ENCODE measurements around the gene OGDHL. TPM values are rescaled to one million over a fixed set of nuclear protein-coding genes. Genes with fewer than 3 reads are reported as not detected.
A peak's percentile ranks its signal among the peaks of the same experiment; 100 is the strongest.

Gene OGDHL
- total and polyA plus RNA-seq, 9 of the 15 experiments (the other 6 are each of a cell fraction or from before 2014, with no cell fraction given): 0.01 to 1.8 (median 0.91) TPM

DNA sequence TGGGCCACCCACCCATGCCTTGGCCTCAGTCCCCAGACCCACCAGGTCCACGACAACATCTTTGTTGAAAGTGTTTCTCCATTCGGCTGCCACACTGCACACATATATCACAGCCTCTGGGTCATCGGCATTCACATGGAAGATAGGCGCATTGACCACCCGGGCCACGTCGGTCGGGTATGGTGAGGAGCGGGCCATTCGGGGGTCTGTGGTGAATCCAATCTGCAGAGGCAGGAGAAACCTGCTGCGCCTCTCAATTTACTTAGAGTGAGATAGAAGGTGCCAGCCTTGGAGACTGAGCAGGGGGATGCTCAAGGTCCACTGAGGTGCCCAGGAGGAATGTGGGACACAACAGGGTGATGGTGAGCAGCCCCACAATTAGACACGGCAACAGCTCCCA is 16.4 kb downstream of the OGDHL start:
- TF ChIP-seq CHD4 (IDR thresholded peaks at IDR 0.05; ENCODE audit: insufficient read depth, insufficient replicate concordance, low read depth, low read length, poor library complexity, severe bottlenecking): no peak
- ChIA-PET POLR2A (interaction anchor here (1.4 kb wide), 1 partner anchor 13 kb away, joined by 4 read pairs; no protein-coding TSS in a partner anchor), CTCF (ENCODE audit: low intra/inter-chr PET ratio) (no interaction called here)
- Histone ChIP-seq H3K79me2 (ENCODE audit: control insufficient read depth, insufficient read depth, low read length) (no peaks in the 10 kb centered on the region), H3K9me3 (replicated peaks; ENCODE audit: control insufficient read depth, insufficient read depth, low read depth, low read length) (no peaks in the 10 kb centered on the region), H4K20me1 (replicated peaks; ENCODE audit: control insufficient read depth, insufficient read depth, low read length) (peaks cover 12% of the 10 kb centered on the region; the same call in 1 of the 2 replicates), H3K4me1 (replicated peaks in 1 of 2; ENCODE audit: control insufficient read depth in 2 of 2, insufficient read depth in 2 of 2, low read length in 2 of 2) (peaks cover 0 to 1% of the 10 kb centered on the region in 2 experiments; a peak in 1 of 5 replicates), H3K27ac (ENCODE audit: extremely low read depth, low read depth, low read length) (no peak overlapping the region), H3K27me3 (ENCODE audit: control insufficient read depth in 2 of 2, insufficient read depth in 2 of 2, low read length in 2 of 2) (peaks cover 5 to 46% of the 10 kb centered on the region in 2 experiments; a peak in 4 of 5 replicates), H3K9me1 (ENCODE audit: control insufficient read depth, insufficient read depth, low read length) (no peaks in the 10 kb centered on the region), H3K9ac (ENCODE audit: insufficient read depth in 1 of 2, low read depth in 2 of 2, low read length in 2 of 2) (no peak overlapping the region), H3K36me3 (ENCODE audit: control insufficient read depth, insufficient read depth, low read length) (no peaks in the 10 kb centered on the region), H3K4me3 (no peak overlapping the region), H2AFZ (ENCODE audit: low read depth, low read length) (no peak overlapping the region), H3K4me2 (ENCODE audit: insufficient read depth, low read length) (no peak overlapping the region)
- FAIRE-seq (no peak), ATAC-seq (no peak), DNase-seq (ENCODE audit: extremely low read depth in 1 of 4, low spot score in 3 of 4) (no peak)
- WGBS (ENCODE audit: insufficient coverage, low coverage, missing lambda C conversion rate): under 1% methylated on average over 12 of the region's 12 CpGs
- in situ Hi-C loops (cut with MboI) (no loop called here), intact Hi-C loops (cut with micrococcal nuclease) (loop anchor here (5.0 kb wide), 1 partner anchor 153 kb away; no protein-coding TSS in a partner anchor)
- BruUV-seq (replicated peaks): no TSS peak

DNA sequence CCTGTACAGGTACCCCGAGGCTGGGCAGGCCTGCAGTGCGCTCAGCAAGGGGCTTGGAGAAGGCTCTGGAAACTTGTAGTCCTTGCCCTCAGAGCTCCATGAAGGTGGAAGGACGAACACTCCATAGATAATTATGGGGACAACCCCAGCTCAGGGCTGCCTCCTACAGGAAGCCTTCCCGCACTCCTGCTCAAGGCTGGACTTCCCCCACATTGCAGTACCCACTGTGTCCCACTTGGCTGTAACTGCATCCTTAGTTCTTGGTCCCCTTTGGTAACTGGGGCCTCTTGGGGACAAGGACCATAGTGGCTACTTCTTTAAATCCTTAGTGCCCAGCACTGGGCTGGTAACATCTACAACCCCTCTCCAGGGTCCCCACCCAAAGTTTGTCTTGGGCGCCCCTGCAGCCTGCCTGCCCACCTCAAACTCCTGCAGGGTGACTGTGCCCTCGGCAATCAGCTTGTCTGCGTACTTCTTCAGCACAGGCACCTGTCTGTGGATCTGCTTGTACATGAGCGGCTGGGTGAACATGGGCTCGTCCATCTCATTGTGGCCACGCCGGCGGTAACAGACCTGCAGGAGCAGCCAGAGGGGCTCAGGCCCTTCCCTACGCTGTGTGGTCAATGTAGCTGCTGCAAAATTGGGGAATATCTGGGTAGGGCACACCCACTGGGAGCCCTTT is 17.1 kb downstream of the OGDHL start:
- H3K27ac ChIP-seq (ENCODE audit: extremely low read depth, low read depth, low read length): no peak overlapping the region
- peaks cover 5 to 46% of the 10 kb centered on the region in 2 experiments; a peak in 4 of 5 replicates for H3K27me3 ChIP-seq (ENCODE audit: control insufficient read depth in 2 of 2, insufficient read depth in 2 of 2, low read length in 2 of 2)
- ChIA-PET CTCF (ENCODE audit: low intra/inter-chr PET ratio) (no interaction called here), POLR2A (interaction anchor here (1.4 kb wide), 1 partner anchor 13 kb away, joined by 4 read pairs; no protein-coding TSS in a partner anchor)
- peak in 1 of 4 experiments; percentile 23 for DNase-seq (ENCODE audit: extremely low read depth in 1 of 4, low spot score in 3 of 4)
- H3K36me3 ChIP-seq (ENCODE audit: control insufficient read depth, insufficient read depth, low read length): no peaks in the 10 kb centered on the region
- no peaks in the 10 kb centered on the region for H3K79me2 ChIP-seq (ENCODE audit: control insufficient read depth, insufficient read depth, low read length)
- in situ Hi-C loops (cut with MboI): no loop called here
- TF ChIP-seq, protein P1, sequence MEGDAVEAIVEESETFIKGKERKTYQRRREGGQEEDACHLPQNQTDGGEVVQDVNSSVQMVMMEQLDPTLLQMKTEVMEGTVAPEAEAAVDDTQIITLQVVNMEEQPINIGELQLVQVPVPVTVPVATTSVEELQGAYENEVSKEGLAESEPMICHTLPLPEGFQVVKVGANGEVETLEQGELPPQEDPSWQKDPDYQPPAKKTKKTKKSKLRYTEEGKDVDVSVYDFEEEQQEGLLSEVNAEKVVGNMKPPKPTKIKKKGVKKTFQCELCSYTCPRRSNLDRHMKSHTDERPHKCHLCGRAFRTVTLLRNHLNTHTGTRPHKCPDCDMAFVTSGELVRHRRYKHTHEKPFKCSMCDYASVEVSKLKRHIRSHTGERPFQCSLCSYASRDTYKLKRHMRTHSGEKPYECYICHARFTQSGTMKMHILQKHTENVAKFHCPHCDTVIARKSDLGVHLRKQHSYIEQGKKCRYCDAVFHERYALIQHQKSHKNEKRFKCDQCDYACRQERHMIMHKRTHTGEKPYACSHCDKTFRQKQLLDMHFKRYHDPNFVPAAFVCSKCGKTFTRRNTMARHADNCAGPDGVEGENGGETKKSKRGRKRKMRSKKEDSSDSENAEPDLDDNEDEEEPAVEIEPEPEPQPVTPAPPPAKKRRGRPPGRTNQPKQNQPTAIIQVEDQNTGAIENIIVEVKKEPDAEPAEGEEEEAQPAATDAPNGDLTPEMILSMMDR (IDR thresholded peaks at IDR 0.05 in 2 of 3, conservative IDR thresholded peaks at IDR 0.05 in 1 of 3; ENCODE audit: insufficient read depth in 2 of 3, low read depth in 1 of 3, low read length in 3 of 3): peak; percentile 34 to 79 (median 45); a peak in 5 of 6 replicates
- TF ChIP-seq ZFP36 (IDR thresholded peaks at IDR 0.05; ENCODE audit: low read depth, low read length, partially characterized antibody) (peak; percentile 79), RBM25 (IDR thresholded peaks at IDR 0.05; ENCODE audit: low read depth, low read length, severe bottlenecking) (no peak)
- no peaks in the 10 kb centered on the region for H3K9me1 ChIP-seq (ENCODE audit: control insufficient read depth, insufficient read depth, low read length)
- WGBS (ENCODE audit: insufficient coverage, low coverage, missing lambda C conversion rate): 3% methylated on average over 12 of the region's 13 CpGs
- H3K9me3 ChIP-seq (replicated peaks; ENCODE audit: control insufficient read depth, insufficient read depth, low read depth, low read length): no peaks in the 10 kb centered on the region
- H2AFZ ChIP-seq (ENCODE audit: low read depth, low read length): no peak overlapping the region
- intact Hi-C loops (cut with micrococcal nuclease): loop anchor here (5.0 kb wide), 1 partner anchor 153 kb away; no protein-coding TSS in a partner anchor
- no TSS peak for BruUV-seq (replicated peaks)
- H3K9ac ChIP-seq (ENCODE audit: insufficient read depth in 1 of 2, low read depth in 2 of 2, low read length in 2 of 2): no peak overlapping the region
- H3K4me3 ChIP-seq: no peak overlapping the region
- no peak overlapping the region for H3K4me2 ChIP-seq (ENCODE audit: insufficient read depth, low read length)
- H3K4me1 ChIP-seq (replicated peaks in 1 of 2; ENCODE audit: control insufficient read depth in 2 of 2, insufficient read depth in 2 of 2, low read length in 2 of 2): peaks cover 0 to 5% of the 10 kb centered on the region in 2 experiments; a peak in 1 of 5 replicates
- ATAC-seq: peak; percentile 71
- peak; percentile 40 for FAIRE-seq
- peaks cover 10% of the 10 kb centered on the region; the same call in 1 of the 2 replicates for H4K20me1 ChIP-seq (replicated peaks; ENCODE audit: control insufficient read depth, insufficient read depth, low read length)

All from K562 (cell line).